Measurements from ENCODE around the gene DGKD.

The DGKD gene

DNA sequence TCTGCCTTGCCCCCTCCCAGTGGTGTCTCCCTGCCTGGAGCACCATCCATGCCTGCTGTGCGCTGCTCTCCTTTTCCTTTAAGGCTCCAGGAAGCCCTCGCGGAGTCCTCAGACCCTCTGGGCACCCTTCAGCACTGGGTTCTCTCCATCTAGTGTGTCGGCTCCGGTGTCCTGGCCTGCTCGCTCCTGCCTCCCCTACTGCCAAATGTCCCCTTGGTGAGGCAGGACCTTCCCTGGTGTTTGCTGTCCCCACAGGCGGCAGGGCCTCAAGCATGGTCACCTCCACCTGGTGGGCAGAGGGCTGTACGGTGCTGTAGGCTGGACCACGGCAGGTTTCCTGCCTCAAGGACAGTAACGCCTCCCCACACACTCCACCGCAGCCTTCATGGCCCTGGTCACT lies 90.2 kb downstream of the DGKD start:
- H3K36me3 ChIP-seq (ENCODE audit: insufficient read depth): no peaks in the 10 kb centered on the region
- no peaks in the 10 kb centered on the region for H4K20me1 ChIP-seq (ENCODE audit: insufficient read depth)
- H3K27ac ChIP-seq: no peak overlapping the region
- H3K9ac ChIP-seq: no peak overlapping the region
- H3K4me2 ChIP-seq: no peak overlapping the region
- no peak for TF ChIP-seq CTCF (conservative IDR thresholded peaks at IDR 0.05; ENCODE audit: low read depth, low read length)
- H2AFZ ChIP-seq (ENCODE audit: low read depth): no peak overlapping the region
- H3K4me3 ChIP-seq (IDR thresholded peaks at IDR 0.05; ENCODE audit: insufficient read depth, low read depth, low read length): no peak overlapping the region
- H3K27me3 ChIP-seq (ENCODE audit: insufficient read depth, low read depth): no peaks in the 10 kb centered on the region
- no peaks in the 10 kb centered on the region for H3K4me1 ChIP-seq (ENCODE audit: low read depth, poor library complexity, severe bottlenecking)
- H3K79me2 ChIP-seq (ENCODE audit: insufficient read depth, low read depth): no peaks in the 10 kb centered on the region

DNA sequence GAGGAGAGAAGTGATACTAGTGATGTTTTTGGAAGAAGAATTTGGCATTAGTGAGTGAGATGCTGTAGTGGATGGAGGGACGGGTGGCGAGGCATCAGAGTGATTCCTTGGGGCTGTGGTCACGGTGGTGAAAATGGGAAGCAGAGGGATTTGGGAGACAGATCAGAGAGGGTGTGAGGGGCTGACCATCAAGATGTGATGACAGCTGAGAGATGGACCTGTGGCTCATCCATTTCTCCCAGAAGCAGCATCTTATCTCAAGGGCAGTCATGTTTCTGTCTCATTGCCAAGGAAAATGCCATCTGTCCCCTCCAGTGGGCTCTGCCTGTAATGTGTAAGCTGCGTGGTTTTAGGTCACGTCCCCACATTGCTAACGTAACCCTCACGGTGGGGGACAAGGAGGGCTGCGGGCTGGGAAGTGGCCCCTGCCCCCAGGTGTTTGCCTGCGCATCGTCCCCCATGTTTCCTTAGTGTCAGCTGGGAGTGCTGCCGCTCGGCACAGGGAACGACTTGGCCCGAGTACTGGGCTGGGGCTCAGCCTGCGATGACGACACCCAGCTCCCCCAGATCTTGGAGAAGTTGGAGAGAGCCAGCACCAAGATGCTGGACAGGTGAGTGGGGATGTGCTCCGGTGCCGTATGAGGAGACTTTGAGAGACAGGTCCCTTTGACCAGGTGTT lies 91.0 kb downstream of the DGKD start:
- no peak overlapping the region for H2AFZ ChIP-seq (ENCODE audit: low read depth)
- H3K4me1 ChIP-seq (ENCODE audit: low read depth, poor library complexity, severe bottlenecking): no peaks in the 10 kb centered on the region
- H3K9ac ChIP-seq: no peak overlapping the region
- no peak overlapping the region for H3K27ac ChIP-seq
- H4K20me1 ChIP-seq (ENCODE audit: insufficient read depth): no peaks in the 10 kb centered on the region
- TF ChIP-seq CTCF (conservative IDR thresholded peaks at IDR 0.05; ENCODE audit: low read depth, low read length): no peak
- no peaks in the 10 kb centered on the region for H3K36me3 ChIP-seq (ENCODE audit: insufficient read depth)
- no peaks in the 10 kb centered on the region for H3K27me3 ChIP-seq (ENCODE audit: insufficient read depth, low read depth)
- H3K79me2 ChIP-seq (ENCODE audit: insufficient read depth, low read depth): no peaks in the 10 kb centered on the region
- H3K4me3 ChIP-seq (IDR thresholded peaks at IDR 0.05; ENCODE audit: insufficient read depth, low read depth, low read length): no peak overlapping the region
- H3K4me2 ChIP-seq: no peak overlapping the region

DNA sequence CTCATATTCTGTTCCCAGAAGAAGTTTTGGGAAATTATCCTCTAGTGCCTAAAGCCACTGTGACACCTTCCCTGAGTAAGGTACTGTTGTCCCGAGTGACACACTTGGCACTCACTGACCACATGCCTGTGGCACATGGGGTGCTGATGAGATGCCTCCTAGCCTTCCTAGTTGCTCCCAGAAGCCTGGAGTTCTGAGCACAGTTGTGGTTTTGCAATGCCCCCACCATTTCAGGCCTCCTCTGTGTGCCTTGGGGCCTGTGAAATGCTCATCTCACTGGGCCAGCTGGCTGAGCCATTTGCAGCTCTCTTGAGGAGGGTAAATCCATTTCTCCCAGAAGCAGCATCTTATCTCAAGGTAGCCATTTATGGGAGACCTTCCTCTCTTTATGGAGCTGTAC lies 91.8 kb downstream of the DGKD start:
- H3K9ac ChIP-seq: no peak overlapping the region
- H3K4me2 ChIP-seq: no peak overlapping the region
- H3K27ac ChIP-seq: no peak overlapping the region
- H3K4me1 ChIP-seq (ENCODE audit: low read depth, poor library complexity, severe bottlenecking): no peaks in the 10 kb centered on the region
- no peaks in the 10 kb centered on the region for H3K27me3 ChIP-seq (ENCODE audit: insufficient read depth, low read depth)
- no peaks in the 10 kb centered on the region for H4K20me1 ChIP-seq (ENCODE audit: insufficient read depth)
- no peaks in the 10 kb centered on the region for H3K79me2 ChIP-seq (ENCODE audit: insufficient read depth, low read depth)
- no peak overlapping the region for H2AFZ ChIP-seq (ENCODE audit: low read depth)
- TF ChIP-seq CTCF (conservative IDR thresholded peaks at IDR 0.05; ENCODE audit: low read depth, low read length): no peak
- no peak overlapping the region for H3K4me3 ChIP-seq (IDR thresholded peaks at IDR 0.05; ENCODE audit: insufficient read depth, low read depth, low read length)
- no peaks in the 10 kb centered on the region for H3K36me3 ChIP-seq (ENCODE audit: insufficient read depth)

GRCh38 chr2:233446606-233447305 lies 92.5 kb downstream of the DGKD start:
- TF ChIP-seq CTCF (conservative IDR thresholded peaks at IDR 0.05; ENCODE audit: low read depth, low read length): no peak
- Histone ChIP-seq H3K4me2 (no peak overlapping the region), H3K4me3 (IDR thresholded peaks at IDR 0.05; ENCODE audit: insufficient read depth, low read depth, low read length) (no peak overlapping the region), H3K79me2 (ENCODE audit: insufficient read depth, low read depth) (no peaks in the 10 kb centered on the region), H3K27ac (no peak overlapping the region), H2AFZ (ENCODE audit: low read depth) (no peak overlapping the region), H3K27me3 (ENCODE audit: insufficient read depth, low read depth) (no peaks in the 10 kb centered on the region), H4K20me1 (ENCODE audit: insufficient read depth) (no peaks in the 10 kb centered on the region), H3K36me3 (ENCODE audit: insufficient read depth) (no peaks in the 10 kb centered on the region), H3K9ac (no peak overlapping the region), H3K4me1 (ENCODE audit: low read depth, poor library complexity, severe bottlenecking) (no peaks in the 10 kb centered on the region)

Measured in KMS-11 (cell line).